Vagina (tissue), 2 donors: ENCODE data around the gene CKLF. TPM values are rescaled to one million over a fixed set of nuclear protein-coding genes. Genes with fewer than 3 reads are reported as not detected.

Source experiments
- DNase-seq, 2 donors: peaks; one replicate each; pipeline ENCODE4 v3.0.0-alpha.2; 2017; ENCODE audit errors: extremely low spot score in 2 of 2
- H3K27ac ChIP-seq: fragments of 200-600 bp; sonication (generic); one replicate; pipeline ENCODE4 v1.5.1; 2019
- H3K27me3 ChIP-seq: fragments of 200-600 bp; sonication (generic); one replicate; pipeline ENCODE4 v1.5.1; 2019
- H3K36me3 ChIP-seq, 2 donors: fragments of 200-600 bp; sonication (generic); one replicate each; pipeline ENCODE4 v1.5.1; 2017 to 2019
- H3K4me1 ChIP-seq: fragments of 200-600 bp; sonication (generic); one replicate; pipeline ENCODE4 v1.5.1; 2019
- H3K4me3 ChIP-seq, 2 donors: fragments of 200-600 bp; sonication (generic); 1 replicate in 1 of 2; 2 replicates in 1 of 2; pipeline ENCODE4 v1.5.1; 2016 to 2019
- H3K9me3 ChIP-seq: fragments of 200-600 bp; sonication (generic); one replicate; pipeline ENCODE4 v1.5.1; 2019
- POLR2A ChIP-seq, 2 donors: fragments of 450-650 bp; IDR thresholded peaks; one replicate each; pipeline ENCODE4 v1.6.1; 2017; ENCODE audit warnings: antibody characterized with exemption in 2 of 2, mild to moderate bottlenecking in 2 of 2, moderate library complexity in 2 of 2
- POLR2AphosphoS5 ChIP-seq, 2 donors: sonication (generic); formaldehyde crosslinking; IDR thresholded peaks; one replicate each; pipeline ENCODE4 v1.9.0; 2017; ENCODE audit warnings: antibody characterized with exemption in 2 of 2, mild to moderate bottlenecking in 2 of 2, low read depth in 1 of 2; ENCODE audit not compliant: insufficient read depth in 1 of 2
- intact Hi-C: fragments of 100-400 bp; cut with DNase I; formaldehyde crosslinking; loops from one replicate; pipeline ENCODE4 v1.15.1; 2023
- total RNA-seq: library from RNA; depleted of rRNA; stranded (reverse); fragments of >200 nt; gene quantifications from one replicate; pipeline ENCODE4 v1.2.3, GENCODE V29; 2016
- TF ChIP-seq, protein P1 (sequence below), 3 experiments: fragments of 450-650 bp in 2 of 3; fragments of 200-600 bp in 1 of 3; sonication (generic) in 1 of 3; IDR thresholded peaks; one replicate each; pipeline ENCODE4 v1.5.1; 2017 to 2019; ENCODE audit warnings: antibody characterized with exemption in 3 of 3, mild to moderate bottlenecking in 2 of 3, moderate library complexity in 2 of 3

The CKLF gene
- total RNA-seq, 1 donor from 2014 or later: 52.3 TPM

DNA sequence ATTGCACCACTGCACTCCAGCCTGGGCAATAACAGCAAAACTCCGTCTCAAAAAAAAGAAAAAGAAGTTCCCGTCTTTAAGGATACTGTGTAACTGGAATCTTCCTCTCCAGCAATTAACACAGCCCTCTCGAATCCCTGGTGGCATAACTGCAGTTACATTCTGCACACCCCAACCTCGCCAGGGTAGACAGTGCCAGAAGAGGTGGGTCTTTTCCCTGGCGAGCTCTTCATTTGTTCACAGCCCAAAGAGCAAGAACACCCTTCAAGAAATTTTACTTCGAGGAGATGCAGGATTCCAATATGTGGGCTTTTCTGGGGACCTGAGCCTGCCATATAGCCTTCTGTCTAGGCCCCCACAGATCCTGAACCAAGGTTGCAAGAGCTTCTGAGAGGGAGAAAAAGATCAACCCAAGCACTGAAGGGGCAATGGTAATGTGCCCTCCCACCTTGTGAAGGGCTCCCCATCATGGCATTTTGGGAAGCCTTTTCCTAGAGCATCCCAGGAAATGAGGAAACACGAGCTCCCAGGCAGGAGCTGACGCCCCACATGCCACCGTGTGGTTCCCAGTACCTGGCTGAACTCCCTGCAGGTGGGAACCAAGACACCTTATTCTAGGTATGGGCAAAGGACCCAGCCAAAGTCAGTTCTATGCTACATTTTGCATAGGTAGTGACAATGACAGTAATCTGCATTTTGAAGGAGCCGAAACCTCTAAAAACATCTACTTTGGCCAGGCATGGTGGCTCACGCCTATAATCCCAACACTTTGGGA lies 29.4 kb upstream of the CKLF start:
- no peak overlapping the region for H3K4me3 ChIP-seq
- H3K4me1 ChIP-seq: peaks cover 31% of the 10 kb centered on the region
- intact Hi-C loops: loop anchor here (10.0 kb wide), 1 partner anchor 82 kb away; the partner anchor contains the start of gene CMTM3
- no peaks in the 10 kb centered on the region for H3K9me3 ChIP-seq
- no peak for DNase-seq
- H3K36me3 ChIP-seq: peaks cover 0 to 28% of the 10 kb centered on the region in 2 donors
- peak overlapping the region; percentile 50 for H3K27ac ChIP-seq
- no peak for TF ChIP-seq POLR2A (IDR thresholded peaks at IDR 0.05)
- TF ChIP-seq, protein P1, sequence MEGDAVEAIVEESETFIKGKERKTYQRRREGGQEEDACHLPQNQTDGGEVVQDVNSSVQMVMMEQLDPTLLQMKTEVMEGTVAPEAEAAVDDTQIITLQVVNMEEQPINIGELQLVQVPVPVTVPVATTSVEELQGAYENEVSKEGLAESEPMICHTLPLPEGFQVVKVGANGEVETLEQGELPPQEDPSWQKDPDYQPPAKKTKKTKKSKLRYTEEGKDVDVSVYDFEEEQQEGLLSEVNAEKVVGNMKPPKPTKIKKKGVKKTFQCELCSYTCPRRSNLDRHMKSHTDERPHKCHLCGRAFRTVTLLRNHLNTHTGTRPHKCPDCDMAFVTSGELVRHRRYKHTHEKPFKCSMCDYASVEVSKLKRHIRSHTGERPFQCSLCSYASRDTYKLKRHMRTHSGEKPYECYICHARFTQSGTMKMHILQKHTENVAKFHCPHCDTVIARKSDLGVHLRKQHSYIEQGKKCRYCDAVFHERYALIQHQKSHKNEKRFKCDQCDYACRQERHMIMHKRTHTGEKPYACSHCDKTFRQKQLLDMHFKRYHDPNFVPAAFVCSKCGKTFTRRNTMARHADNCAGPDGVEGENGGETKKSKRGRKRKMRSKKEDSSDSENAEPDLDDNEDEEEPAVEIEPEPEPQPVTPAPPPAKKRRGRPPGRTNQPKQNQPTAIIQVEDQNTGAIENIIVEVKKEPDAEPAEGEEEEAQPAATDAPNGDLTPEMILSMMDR (IDR thresholded peaks at IDR 0.05): no peak
- TF ChIP-seq POLR2AphosphoS5 (IDR thresholded peaks at IDR 0.05; ENCODE audit: insufficient read depth in 1 of 2, low read depth in 1 of 2): no peak
- no peaks in the 10 kb centered on the region for H3K27me3 ChIP-seq

- Histone ChIP-seq H3K27ac (no peak overlapping the region), H3K4me3 (no peak overlapping the region), H3K36me3 (peaks cover 0 to 36% of the 10 kb centered on the region in 2 donors), H3K4me1 (peaks cover 28% of the 10 kb centered on the region), H3K9me3 (no peaks in the 10 kb centered on the region), H3K27me3 (no peaks in the 10 kb centered on the region)
- DNase-seq: no peak
- TF ChIP-seq POLR2AphosphoS5 (IDR thresholded peaks at IDR 0.05; ENCODE audit: insufficient read depth in 1 of 2, low read depth in 1 of 2) (no peak), POLR2A (IDR thresholded peaks at IDR 0.05) (no peak)
- TF ChIP-seq, protein P1 (IDR thresholded peaks at IDR 0.05): no peak
- intact Hi-C loops: loop anchor here (10.0 kb wide), 1 partner anchor 81 kb away; the partner anchor contains the start of gene CMTM3
These were observed 28.5 kb upstream of the CKLF start for GRCh38 chr16:66523861-66524354.

GRCh38 chr16:66524601-66525164 lies 27.7 kb upstream of the CKLF start:
- TF ChIP-seq, protein P1 (IDR thresholded peaks at IDR 0.05): no peak
- H3K27me3 ChIP-seq: no peaks in the 10 kb centered on the region
- peaks cover 28% of the 10 kb centered on the region for H3K4me1 ChIP-seq
- H3K4me3 ChIP-seq: no peak overlapping the region
- intact Hi-C loops: loop anchor here (10.0 kb wide), 1 partner anchor 80 kb away; the partner anchor contains the start of gene CMTM3
- H3K27ac ChIP-seq: peak overlapping the region; percentile 24
- H3K36me3 ChIP-seq: peaks cover 0 to 44% of the 10 kb centered on the region in 2 donors
- no peaks in the 10 kb centered on the region for H3K9me3 ChIP-seq
- DNase-seq: peak in 1 of 2 donors; percentile 80

GRCh38 chr16:66525396-66526180 lies 26.8 kb upstream of the CKLF start:
- Histone ChIP-seq H3K27me3 (no peaks in the 10 kb centered on the region), H3K36me3 (peaks cover 0 to 51% of the 10 kb centered on the region in 2 donors), H3K9me3 (no peaks in the 10 kb centered on the region), H3K4me1 (peaks cover 28% of the 10 kb centered on the region), H3K27ac (peak overlapping the region; percentile 24), H3K4me3 (no peak overlapping the region)
- intact Hi-C loops: loop anchor here (10.0 kb wide), 1 partner anchor 79 kb away; the partner anchor contains the start of gene CMTM3
- no peak for DNase-seq
- TF ChIP-seq, protein P1 (IDR thresholded peaks at IDR 0.05): no peak
- TF ChIP-seq POLR2AphosphoS5 (IDR thresholded peaks at IDR 0.05; ENCODE audit: insufficient read depth in 1 of 2, low read depth in 1 of 2) (no peak), POLR2A (IDR thresholded peaks at IDR 0.05) (no peak)
